Measurements from ENCODE around the gene ZNF485. TPM values are rescaled to one million over a fixed set of nuclear protein-coding genes. Genes with fewer than 3 reads are reported as not detected.

Gene ZNF485
- total and polyA plus RNA-seq, 2 experiments from 2014 or later, result 1.4 to 1.9 TPM

DNA sequence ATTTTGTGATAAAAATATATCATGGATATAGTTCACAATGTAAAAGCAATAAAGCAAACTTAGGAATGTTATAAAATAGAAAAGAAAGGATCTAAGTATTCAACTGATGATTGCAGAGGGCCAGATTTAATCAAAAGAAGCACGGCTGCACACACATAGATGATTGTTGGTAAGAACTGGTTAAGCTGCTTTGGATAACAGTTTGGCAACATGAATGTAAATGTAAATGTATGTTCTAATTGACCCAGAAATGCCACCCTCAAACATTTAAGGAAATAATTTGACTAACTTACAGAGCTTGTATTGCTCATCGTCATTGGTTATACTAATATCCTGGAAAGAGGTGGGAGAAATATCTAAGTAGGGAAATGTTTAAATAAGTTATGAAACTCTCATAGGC is 13.1 kb downstream of the ZNF485 start:
- Histone ChIP-seq H3K4me1 (ENCODE audit: insufficient read depth) (no peaks in the 10 kb centered on the region), H3K27me3 (no peaks in the 10 kb centered on the region), H3K4me2 (no peak overlapping the region), H4K20me1 (ENCODE audit: insufficient read depth, poor library complexity, severe bottlenecking) (no peaks in the 10 kb centered on the region), H3K9me2 (replicated peaks; ENCODE audit: insufficient read depth) (no peaks in the 10 kb centered on the region), H3K79me2 (no peaks in the 10 kb centered on the region), H3K27ac (no peak overlapping the region), H3K9me3 (ENCODE audit: low read depth) (peaks cover 11% of the 10 kb centered on the region), H3K36me3 (replicated peaks; ENCODE audit: insufficient read depth, low read depth) (no peaks in the 10 kb centered on the region), H3K4me3 (no peak overlapping the region), H2AFZ (no peak overlapping the region)
- WGBS (ENCODE audit: low lambda C conversion rate, missing lambda C conversion rate), result 93% methylated on average over 2 of the region's 2 CpGs
- no peak for DNase-seq (ENCODE audit: low spot score)
- TF ChIP-seq CTCF (IDR thresholded peaks at IDR 0.05; ENCODE audit: poor library complexity), result no peak
- TF ChIP-seq EZH2 (IDR thresholded peaks at IDR 0.05; ENCODE audit: borderline replicate concordance), result no peak
- no peak for TF ChIP-seq EZH2phosphoT487 (IDR thresholded peaks at IDR 0.05; ENCODE audit: low read depth, severe bottlenecking, unreplicated experiment)

- no peaks in the 10 kb centered on the region for H3K9me2 ChIP-seq (replicated peaks; ENCODE audit: insufficient read depth)
- WGBS (ENCODE audit: low lambda C conversion rate, missing lambda C conversion rate), result 60% methylated on average over 2 of the region's 2 CpGs
- H3K9me3 ChIP-seq (ENCODE audit: low read depth), result no peaks in the 10 kb centered on the region
These were observed 15.8 kb downstream of the ZNF485 start for GRCh38 chr10:43622038-43622437.

DNA sequence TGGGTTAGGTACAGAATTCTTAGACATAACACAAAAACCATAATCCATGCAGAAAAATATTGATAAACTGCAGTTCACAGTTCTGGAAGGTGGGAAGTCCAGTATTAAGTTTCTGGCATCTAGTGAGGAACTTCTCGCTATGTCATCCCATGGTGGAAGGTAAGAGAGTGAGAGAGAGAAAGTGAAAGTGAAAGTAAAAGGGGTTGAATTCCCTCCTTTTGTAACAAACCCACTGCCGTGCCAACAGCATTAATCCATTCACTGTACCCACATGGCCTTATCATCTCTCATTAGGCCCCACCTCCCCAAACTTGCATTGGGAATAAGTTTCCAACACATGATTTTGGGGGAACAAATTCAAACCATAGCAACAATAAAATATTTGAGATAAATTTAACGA is 17.1 kb downstream of the ZNF485 start:
- Histone ChIP-seq H3K4me3 (no peak overlapping the region), H3K9me2 (replicated peaks; ENCODE audit: insufficient read depth) (no peaks in the 10 kb centered on the region), H4K20me1 (ENCODE audit: insufficient read depth, poor library complexity, severe bottlenecking) (no peaks in the 10 kb centered on the region), H3K27me3 (no peaks in the 10 kb centered on the region), H3K36me3 (replicated peaks; ENCODE audit: insufficient read depth, low read depth) (no peaks in the 10 kb centered on the region), H3K9me3 (ENCODE audit: low read depth) (no peaks in the 10 kb centered on the region), H3K4me2 (peak overlapping the region; percentile 26), H3K79me2 (no peaks in the 10 kb centered on the region), H3K27ac (no peak overlapping the region), H3K4me1 (ENCODE audit: insufficient read depth) (no peaks in the 10 kb centered on the region), H2AFZ (peak overlapping the region; percentile 34)
- no peak for DNase-seq (ENCODE audit: low spot score)
- TF ChIP-seq CTCF (IDR thresholded peaks at IDR 0.05; ENCODE audit: poor library complexity), result no peak
- 76% methylated on average over 3 of the region's 3 CpGs for WGBS (ENCODE audit: low lambda C conversion rate, missing lambda C conversion rate)

More at GRCh38 chr10:43622038-43622437, 15.8 kb downstream of the ZNF485 start:
- H3K27me3 ChIP-seq, result no peaks in the 10 kb centered on the region
- no peaks in the 10 kb centered on the region for H3K79me2 ChIP-seq
- no peaks in the 10 kb centered on the region for H4K20me1 ChIP-seq (ENCODE audit: insufficient read depth, poor library complexity, severe bottlenecking)
- no peak overlapping the region for H3K4me2 ChIP-seq
- H3K4me1 ChIP-seq (ENCODE audit: insufficient read depth), result no peaks in the 10 kb centered on the region
- H3K36me3 ChIP-seq (replicated peaks; ENCODE audit: insufficient read depth, low read depth), result no peaks in the 10 kb centered on the region
- TF ChIP-seq EZH2 (IDR thresholded peaks at IDR 0.05; ENCODE audit: borderline replicate concordance) (no peak), CTCF (IDR thresholded peaks at IDR 0.05; ENCODE audit: poor library complexity) (no peak), EZH2phosphoT487 (IDR thresholded peaks at IDR 0.05; ENCODE audit: low read depth, severe bottlenecking, unreplicated experiment) (no peak)
- DNase-seq (ENCODE audit: low spot score), result no peak
- H2AFZ ChIP-seq, result no peak overlapping the region
- no peak overlapping the region for H3K27ac ChIP-seq
- H3K4me3 ChIP-seq, result no peak overlapping the region

DNA sequence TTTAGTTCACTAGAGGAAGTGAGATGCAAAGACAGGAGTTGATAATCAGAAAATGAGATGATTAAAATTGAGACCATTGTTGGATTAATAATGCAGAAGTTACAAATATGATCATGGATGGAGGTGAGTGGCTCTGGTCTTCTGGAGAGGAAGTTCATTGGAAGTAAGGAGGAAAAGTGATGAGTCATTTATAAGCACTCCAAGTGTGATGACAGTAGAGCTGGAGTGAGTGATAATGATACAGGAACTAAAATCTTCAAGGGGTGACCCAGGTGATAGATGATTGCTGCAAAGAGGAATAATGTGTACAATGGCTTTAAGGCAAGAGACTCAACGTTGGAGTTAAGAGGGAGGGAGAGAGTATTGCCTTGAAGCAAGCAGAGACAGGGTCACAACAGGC is 21.7 kb downstream of the ZNF485 start:
- no peaks in the 10 kb centered on the region for H3K36me3 ChIP-seq (replicated peaks; ENCODE audit: insufficient read depth, low read depth)
- no peaks in the 10 kb centered on the region for H3K4me1 ChIP-seq (ENCODE audit: insufficient read depth)
- H3K4me3 ChIP-seq, result no peak overlapping the region
- no peaks in the 10 kb centered on the region for H3K27me3 ChIP-seq
- no peak overlapping the region for H3K4me2 ChIP-seq
- H3K9me2 ChIP-seq (replicated peaks; ENCODE audit: insufficient read depth), result no peaks in the 10 kb centered on the region
- DNase-seq (ENCODE audit: low spot score), result no peak
- no peaks in the 10 kb centered on the region for H3K79me2 ChIP-seq
- H3K27ac ChIP-seq, result no peak overlapping the region
- no peak for TF ChIP-seq CTCF (IDR thresholded peaks at IDR 0.05; ENCODE audit: poor library complexity)
- H2AFZ ChIP-seq, result no peak overlapping the region
- no peaks in the 10 kb centered on the region for H4K20me1 ChIP-seq (ENCODE audit: insufficient read depth, poor library complexity, severe bottlenecking)
- WGBS (ENCODE audit: low lambda C conversion rate, missing lambda C conversion rate), result 47% methylated on average over 1 of the region's 1 CpG
- no peaks in the 10 kb centered on the region for H3K9me3 ChIP-seq (ENCODE audit: low read depth)
